Stimulated activated CD4-positive, alpha-beta T cell treated with anti-CD3 and anti-CD28 coated beads, Interleukin-12 subunit alpha, Interleukin-12 subunit beta, amount 100 ng/mL, for 4 hours (primary cell): ENCODE data around the gene OVCH1.

Experiments
- DNase-seq: peaks from one replicate; pipeline ENCODE4 v3.0.0-alpha.2; 2020

Gene OVCH1

GRCh38 chr12:29497588-29497987, at the start of gene OVCH1:
OVCH1 (minus strand) TSS chr12:29497686; CDS start chr12:29497686, 0 bp downstream.
- no peak for DNase-seq

GRCh38 chr12:29547151-29547632, 49.7 kb upstream of the OVCH1 start:
- no peak for DNase-seq

- DNase-seq: no peak
These were observed 48.5 kb upstream of the OVCH1 start for GRCh38 chr12:29546000-29546399.

- DNase-seq: no peak
These were observed 47.6 kb upstream of the OVCH1 start for GRCh38 chr12:29545102-29545467.

- DNase-seq: no peak
These were observed 47.1 kb upstream of the OVCH1 start for GRCh38 chr12:29544428-29545101.

GRCh38 chr12:29543036-29543435, 45.5 kb upstream of the OVCH1 start:
- DNase-seq: no peak

GRCh38 chr12:29537298-29537697, 39.8 kb upstream of the OVCH1 start:
- no peak for DNase-seq

- no peak for DNase-seq
These were observed 37.4 kb upstream of the OVCH1 start for GRCh38 chr12:29534935-29535334.

GRCh38 chr12:29533815-29534489, 36.5 kb upstream of the OVCH1 start:
- DNase-seq: no peak

- DNase-seq: no peak
These were observed 34.0 kb upstream of the OVCH1 start for GRCh38 chr12:29531471-29531870.

- no peak for DNase-seq
These were observed 33.0 kb upstream of the OVCH1 start for GRCh38 chr12:29530436-29530835.

GRCh38 chr12:29528161-29528560, 30.7 kb upstream of the OVCH1 start:
- DNase-seq: no peak

- no peak for DNase-seq
These were observed 24.5 kb upstream of the OVCH1 start for GRCh38 chr12:29521951-29522350.

GRCh38 chr12:29519585-29520182, 22.2 kb upstream of the OVCH1 start:
- DNase-seq: peak; percentile 2

- DNase-seq: no peak
These were observed 20.9 kb upstream of the OVCH1 start for GRCh38 chr12:29518407-29518806.

- DNase-seq: no peak
These were observed 19.8 kb upstream of the OVCH1 start for GRCh38 chr12:29517264-29517663.

GRCh38 chr12:29516431-29516875, 19.0 kb upstream of the OVCH1 start:
- DNase-seq: no peak

- DNase-seq: no peak
These were observed 13.2 kb upstream of the OVCH1 start for GRCh38 chr12:29510591-29511185.

- no peak for DNase-seq
These were observed 12.0 kb upstream of the OVCH1 start for GRCh38 chr12:29509503-29509902.

GRCh38 chr12:29508949-29509348, 11.5 kb upstream of the OVCH1 start:
- no peak for DNase-seq

GRCh38 chr12:29505122-29505521, 7.6 kb upstream of the OVCH1 start:
- no peak for DNase-seq

GRCh38 chr12:29503283-29503682, 5.8 kb upstream of the OVCH1 start:
- DNase-seq: no peak

- no peak for DNase-seq
These were observed 1.7 kb upstream of the OVCH1 start for GRCh38 chr12:29499235-29499634.

GRCh38 chr12:29492891-29493290, 4.6 kb downstream of the OVCH1 start:
- no peak for DNase-seq
